HUDEP-2 (cell line): ENCODE results near the gene SEMA5B.
A peak's percentile ranks its signal among the peaks of the same experiment; 100 is the strongest.

Experiments
- DNase-seq, 76 experiments: peaks; one replicate each; lab custom pipeline; 2025; ENCODE audit not compliant: unreplicated experiment in 76 of 76; lab: John Stamatoyannopoulos, UW

The SEMA5B gene

GRCh38 chr3:122998856-122999255 is 28.7 kb downstream of the SEMA5B start:
- DNase-seq: no peak

DNA sequence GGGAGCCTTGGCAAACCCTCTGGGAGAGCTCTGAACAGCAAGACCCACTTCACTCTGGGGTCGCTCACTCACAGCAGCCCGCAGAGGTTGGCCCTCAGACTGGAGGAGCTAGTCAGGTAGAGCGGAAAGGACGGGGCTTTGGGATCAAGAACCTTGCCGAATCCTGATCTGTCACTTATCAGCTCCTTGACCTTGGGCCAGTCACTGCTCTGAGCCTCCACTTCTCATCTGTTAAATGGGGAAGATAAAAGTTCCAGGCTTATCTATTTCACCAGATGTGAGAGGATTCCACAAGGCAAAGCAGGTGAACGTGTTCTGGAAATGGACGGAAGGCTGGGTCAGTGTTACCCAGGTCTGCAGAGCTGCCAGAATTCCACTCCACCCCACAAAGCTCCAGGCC is 29.4 kb downstream of the SEMA5B start:
- no peak for DNase-seq

DNA sequence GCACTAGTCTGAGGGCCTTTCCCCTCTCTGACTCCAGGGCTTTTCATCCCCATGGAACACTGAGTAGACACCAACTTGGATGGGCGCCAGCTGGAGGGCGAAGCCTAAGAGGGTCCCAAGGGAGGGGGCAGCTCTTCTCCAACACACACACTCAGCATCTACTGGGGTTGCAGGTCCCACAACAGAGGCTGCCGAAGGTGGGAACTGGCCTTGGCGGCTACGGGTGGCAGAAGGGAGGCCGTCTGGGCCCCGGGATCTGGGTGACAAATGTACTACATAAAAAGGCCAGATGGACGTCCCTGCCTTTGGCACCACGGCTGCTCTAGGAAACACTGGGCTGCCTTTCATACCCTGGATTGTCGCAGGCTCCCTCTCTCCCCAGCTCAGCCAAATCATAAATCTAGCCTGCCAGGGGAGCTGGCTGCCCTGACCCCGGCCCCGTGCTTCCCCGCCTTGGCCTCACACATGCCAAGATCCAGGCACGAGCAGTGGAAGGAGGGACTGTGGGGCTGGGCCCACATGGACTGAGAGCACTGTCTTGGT is 31.5 kb downstream of the SEMA5B start:
- no peak for DNase-seq

GRCh38 chr3:122994954-122995353 is 32.6 kb downstream of the SEMA5B start:
- DNase-seq: no peak

- DNase-seq: no peak
Measured at GRCh38 chr3:122993124-122993978, 34.2 kb downstream of the SEMA5B start.

DNA sequence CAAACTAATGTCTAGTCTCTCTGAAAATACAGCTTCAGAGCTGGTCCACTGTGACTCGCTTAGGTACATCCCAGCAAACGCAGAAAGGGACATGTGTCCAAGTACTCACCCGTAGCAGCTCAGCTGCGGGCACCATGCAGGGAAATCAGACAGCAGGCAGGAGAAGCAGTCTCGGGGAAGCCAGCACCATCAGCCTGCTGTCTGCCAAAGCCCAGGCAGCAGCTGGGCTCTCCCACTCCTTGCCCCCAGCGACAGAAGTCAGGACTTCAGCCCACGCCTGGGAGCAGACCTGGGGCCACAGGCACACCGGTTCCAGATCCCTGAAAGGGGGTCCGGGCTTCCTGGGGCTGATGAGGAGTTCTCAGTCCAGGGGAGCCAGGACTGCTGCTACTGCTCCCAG is 34.9 kb downstream of the SEMA5B start:
- DNase-seq: no peak

GRCh38 chr3:122992133-122992532 is 35.4 kb downstream of the SEMA5B start:
- no peak for DNase-seq

DNA sequence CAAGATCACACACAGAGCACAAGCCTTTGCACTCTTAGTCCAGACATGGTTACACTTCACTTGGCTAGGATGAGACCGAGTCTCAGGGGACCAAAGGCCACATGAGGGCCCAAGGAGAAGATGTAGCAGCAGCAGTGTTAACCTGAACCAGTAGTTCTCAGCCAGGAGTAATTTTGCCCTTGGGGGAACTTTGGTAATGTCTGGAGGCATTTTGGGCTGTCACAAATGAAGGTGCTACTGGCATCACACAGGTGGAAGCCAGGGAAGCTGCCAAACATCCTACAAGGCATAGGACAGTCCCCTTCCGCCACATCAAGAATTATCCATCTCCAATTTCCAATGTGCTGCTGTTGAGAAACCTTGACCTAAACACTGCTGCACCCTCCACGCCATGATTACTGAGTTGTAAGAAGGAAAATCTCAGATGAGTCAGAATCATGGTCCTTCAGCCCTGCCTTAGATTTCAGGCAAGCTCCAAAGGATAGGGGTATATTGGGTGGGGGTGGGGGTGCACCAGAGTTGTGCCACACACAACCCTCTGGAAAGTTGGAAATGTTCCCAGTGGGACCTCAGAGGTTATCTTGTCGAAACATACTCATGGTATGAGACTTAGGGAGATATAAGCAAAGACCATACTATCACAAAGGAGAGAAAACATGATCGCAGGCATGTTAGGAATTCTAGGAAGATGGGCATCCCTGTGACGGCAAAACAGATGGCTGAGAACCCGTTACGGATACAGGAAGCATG is 36.2 kb downstream of the SEMA5B start:
- DNase-seq: no peak

GRCh38 chr3:122989856-122990575 is 37.5 kb downstream of the SEMA5B start:
- no peak for DNase-seq

DNA sequence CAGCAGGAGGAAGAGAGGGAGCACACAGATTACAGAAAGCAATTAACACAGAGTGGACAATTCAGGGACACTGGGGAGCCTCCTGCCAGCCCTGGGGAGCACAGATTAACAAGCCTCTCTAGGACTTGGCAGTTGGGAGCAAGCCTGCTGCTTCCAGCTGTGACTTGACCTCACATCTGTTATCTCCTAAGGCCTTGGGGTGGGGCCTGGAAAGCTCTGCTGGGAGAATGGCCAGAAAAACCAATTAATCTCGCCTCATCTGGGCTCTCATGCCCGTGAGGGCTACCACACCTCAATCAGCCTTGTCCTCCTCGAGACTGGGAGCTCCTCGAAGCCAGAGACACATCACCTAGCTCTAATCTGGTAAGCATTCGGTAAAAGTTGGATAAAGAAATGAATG is 39.1 kb downstream of the SEMA5B start:
- DNase-seq: peak in 1 of 76 experiments; percentile 3

- DNase-seq: no peak
Measured at GRCh38 chr3:122987736-122988319, 39.7 kb downstream of the SEMA5B start.

GRCh38 chr3:122987231-122987630 is 40.3 kb downstream of the SEMA5B start:
- no peak for DNase-seq

- DNase-seq: no peak
Measured at GRCh38 chr3:122986693-122987179, 40.8 kb downstream of the SEMA5B start.

- DNase-seq: no peak
Measured at GRCh38 chr3:122985539-122985938, 42.0 kb downstream of the SEMA5B start.

DNA sequence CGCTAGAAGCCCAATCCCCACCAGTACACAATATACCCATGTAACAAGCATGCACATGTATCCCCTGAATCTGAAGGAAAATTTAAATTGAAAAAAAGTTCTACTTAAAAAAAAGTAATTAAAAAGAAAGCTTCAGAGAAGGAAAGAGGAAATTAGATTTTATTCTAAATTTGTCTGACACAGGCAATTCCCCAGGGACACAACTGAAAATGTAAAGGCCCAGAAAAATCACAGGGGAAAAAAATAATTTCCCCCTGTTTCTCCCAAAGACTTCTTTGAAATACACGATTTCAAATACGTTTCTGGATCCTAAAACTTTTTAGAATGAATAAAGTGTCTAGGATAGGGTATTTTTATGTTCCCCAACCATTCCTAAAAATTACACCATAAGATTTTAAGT is 42.9 kb downstream of the SEMA5B start:
- no peak for DNase-seq

DNA sequence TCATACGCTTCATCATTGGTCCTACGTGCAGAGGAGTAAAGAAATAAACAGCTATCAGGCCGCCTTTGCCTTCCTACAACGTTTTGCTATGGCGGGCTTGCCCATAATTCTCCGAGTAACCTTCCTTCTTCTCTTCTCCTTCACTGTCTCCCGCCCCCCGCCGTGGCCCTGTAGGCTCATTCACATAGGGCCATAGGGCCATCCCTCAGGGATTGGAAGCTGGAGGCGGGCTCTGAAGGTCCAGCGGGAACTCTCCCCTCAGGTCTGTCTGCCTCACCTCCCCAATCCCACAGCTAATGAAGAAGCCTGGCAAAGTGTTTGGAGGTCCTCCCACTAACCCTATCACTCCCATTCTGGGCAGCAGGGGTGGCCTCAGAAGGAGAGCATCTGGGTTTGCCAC is 43.6 kb downstream of the SEMA5B start:
- no peak for DNase-seq

DNA sequence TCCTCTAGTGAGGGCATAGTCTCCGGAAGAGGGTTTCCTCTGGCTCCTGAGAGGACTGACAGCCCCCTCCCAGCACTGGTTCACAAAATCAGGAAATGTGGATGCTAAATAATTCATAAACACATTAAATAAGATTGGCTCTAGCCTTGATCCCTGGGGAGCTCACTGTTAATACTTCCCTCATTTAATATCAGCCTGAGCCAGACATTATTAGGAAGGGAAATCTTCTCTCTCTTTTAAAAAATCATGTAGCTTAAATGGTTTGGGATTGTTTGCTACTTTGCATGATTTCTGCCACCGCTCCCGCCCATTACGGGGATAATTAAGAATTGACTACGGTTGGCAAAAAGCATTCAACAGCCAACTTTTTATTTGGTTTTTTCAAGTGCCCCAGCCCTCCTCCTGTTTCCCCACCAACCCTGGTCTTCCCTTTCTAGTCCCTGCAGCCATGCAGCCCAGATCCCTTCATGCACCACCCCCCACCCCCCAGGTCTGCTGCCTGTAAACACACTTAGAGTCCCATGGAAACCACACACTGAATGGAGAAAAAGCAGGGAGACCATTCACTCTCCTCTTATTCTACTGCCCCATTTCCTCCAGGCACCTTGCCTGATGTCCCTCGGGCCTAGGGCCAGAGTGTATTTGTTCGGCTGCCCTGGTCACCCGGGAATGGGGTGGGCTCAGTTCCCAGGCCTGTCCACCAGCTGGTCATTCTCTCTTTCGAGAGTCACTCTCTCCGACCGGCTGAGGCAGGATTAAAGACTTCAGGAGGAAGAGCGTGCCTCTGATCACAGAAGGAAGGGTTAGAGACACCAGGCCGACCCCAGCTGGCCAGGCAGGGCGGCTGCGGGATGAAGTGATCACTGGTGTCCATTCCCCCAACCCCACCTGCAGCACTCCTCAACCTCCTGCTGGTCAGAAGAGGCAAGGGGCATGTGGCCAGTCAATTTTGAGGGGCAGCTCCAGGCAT is 45.1 kb downstream of the SEMA5B start:
- DNase-seq: no peak

GRCh38 chr3:122979211-122979610 is 48.4 kb downstream of the SEMA5B start:
- no peak for DNase-seq

DNA sequence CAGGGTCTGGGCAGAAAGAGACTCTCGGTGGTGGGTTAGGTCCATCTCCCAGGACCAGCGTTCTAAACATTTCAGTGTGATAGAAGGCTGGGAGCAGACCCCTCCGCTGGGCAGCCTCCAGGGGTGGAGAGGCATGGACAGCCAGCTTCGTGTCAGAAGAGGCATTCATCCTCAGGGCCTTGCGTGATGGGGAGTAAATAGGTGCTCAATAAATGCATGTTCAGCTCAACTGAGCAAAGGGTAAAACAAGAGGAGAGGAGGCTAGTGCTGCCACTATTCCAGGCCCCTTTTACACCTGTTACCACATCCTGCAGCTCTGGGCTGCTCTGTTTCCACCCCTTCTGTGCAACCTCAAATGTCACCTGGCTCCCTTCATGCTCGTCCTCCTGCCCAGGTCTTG is 49.0 kb downstream of the SEMA5B start:
- no peak for DNase-seq
